Measurements from ENCODE around the gene USP10. TPM values are rescaled to one million over a fixed set of nuclear protein-coding genes. Genes with fewer than 3 reads are reported as not detected.

Gene USP10
- total RNA-seq, 1 experiment from 2014 or later, result 203 TPM

GRCh38 chr16:84791501-84791900 lies 91.7 kb downstream of the USP10 start:
- H2AFZ ChIP-seq (ENCODE audit: low read length), result no peak overlapping the region
- H2BK12ac ChIP-seq (ENCODE audit: insufficient read length, low read depth, low read length), result no peak overlapping the region
- H3K79me2 ChIP-seq (ENCODE audit: insufficient read depth, low read length), result no peaks in the 10 kb centered on the region
- H3K9me3 Mint-ChIP-seq, result no peaks in the 10 kb centered on the region
- no peak overlapping the region for H2AK5ac ChIP-seq (ENCODE audit: insufficient read length, low read length)
- no peak overlapping the region for H3K27ac Mint-ChIP-seq
- no peak overlapping the region for H3K27ac ChIP-seq (ENCODE audit: insufficient read length, low read depth, low read length)
- DNase-seq, result no peak
- no peak overlapping the region for H4K8ac ChIP-seq (replicated peaks; ENCODE audit: insufficient read length, low read depth, low read length)
- no peaks in the 10 kb centered on the region for H3K9me3 ChIP-seq (ENCODE audit: control insufficient read depth, low read depth, low read length)
- H4K91ac ChIP-seq (ENCODE audit: insufficient read length, low read depth, low read length), result no peak overlapping the region
- H3K23me2 ChIP-seq (ENCODE audit: insufficient read length, low read depth, low read length, poor library complexity, severe bottlenecking), result no peaks in the 10 kb centered on the region
- no peak overlapping the region for H3K9ac ChIP-seq (ENCODE audit: extremely low read depth, insufficient read length, low read length)
- H4K5ac ChIP-seq (ENCODE audit: insufficient read length, low read depth, low read length), result no peak overlapping the region
- H2BK5ac ChIP-seq (ENCODE audit: insufficient read length, low read length), result no peak overlapping the region
- H3T11ph ChIP-seq (ENCODE audit: low read length), result no peak overlapping the region
- H2BK20ac ChIP-seq (ENCODE audit: low read depth, low read length, poor library complexity, severe bottlenecking), result no peak overlapping the region
- H3K27me3 ChIP-seq (ENCODE audit: insufficient read depth, low read length), result no peaks in the 10 kb centered on the region
- no peak overlapping the region for H3K4ac ChIP-seq (ENCODE audit: low read depth, low read length)
- H3K14ac ChIP-seq (ENCODE audit: insufficient read depth, low read length), result no peak overlapping the region
- WGBS (ENCODE audit: extremely low coverage, insufficient read length, low lambda C conversion rate), result no CpG with 5 or more reads among the region's 6 CpGs
- no peaks in the 10 kb centered on the region for H3K36me3 Mint-ChIP-seq (ENCODE audit: insufficient read depth in 1 of 3, low read depth in 3 of 3)
- H3K4me2 ChIP-seq (ENCODE audit: insufficient read depth, insufficient read length, low read length), result no peak overlapping the region
- H3K4me1 ChIP-seq (ENCODE audit: insufficient read depth, low read length), result no peaks in the 10 kb centered on the region
- H3K4me3 Mint-ChIP-seq, result no peak overlapping the region
- H3K23ac ChIP-seq (ENCODE audit: insufficient read length, low read depth, low read length), result no peak overlapping the region
- H4K20me1 ChIP-seq (ENCODE audit: control insufficient read depth, insufficient read depth, insufficient read length), result no peaks in the 10 kb centered on the region
- 0 out of 4 replicates have a peak, but pooled peaks cover 0 to 4% of the 10 kb centered on the region in 2 experiments for H3K4me1 Mint-ChIP-seq
- H2BK120ac ChIP-seq (ENCODE audit: low read depth, low read length, poor library complexity, severe bottlenecking), result no peak overlapping the region
- H3K56ac ChIP-seq (ENCODE audit: insufficient read length, low read depth, low read length), result no peak overlapping the region
- TF ChIP-seq CTCF (conservative IDR thresholded peaks at IDR 0.05), result no peak
- H3K79me1 ChIP-seq (ENCODE audit: insufficient read depth, low read depth, low read length, poor library complexity, severe bottlenecking), result no peaks in the 10 kb centered on the region
- H2BK15ac ChIP-seq (ENCODE audit: low read depth, low read length), result no peak overlapping the region
- H3K27me3 Mint-ChIP-seq (ENCODE audit: low read depth), result no peaks in the 10 kb centered on the region
- no peak overlapping the region for H3K18ac ChIP-seq (ENCODE audit: insufficient read length, low read depth, low read length)

All from H9 (cell line).